B cell (primary cell): Measurements from ENCODE around the gene LAMTOR5. TPM values are rescaled to one million over a fixed set of nuclear protein-coding genes. Genes with fewer than 3 reads are reported as not detected.

Experiments used
- ATAC-seq: fragments of 200-7000 bp; cut with Tn5 transposase; one replicate; pipeline ENCODE4 v1.10.0; 2021; ENCODE audit warnings: low read depth, mild to moderate bottlenecking, moderate number of reproducible peaks, moderate library complexity
- CTCF ChIA-PET: fragments of 350-600 bp; sonication (Branson Sonifier 250); formaldehyde crosslinking; loops from one replicate; lab custom pipeline; 2021; ENCODE audit warnings: antibody characterized with exemption, inconsistent platforms; lab: Charles Lee
- POLR2A ChIA-PET: fragments of 350-600 bp; sonication (Branson Sonifier 250); formaldehyde crosslinking; loops from one replicate; lab custom pipeline; 2021; ENCODE audit warnings: antibody characterized with exemption; lab: Charles Lee
- DNase-seq: peaks from one replicate; pipeline ENCODE4 v3.0.0; 2013
- H2AFZ ChIP-seq: 2 replicates; pipeline ENCODE4 v1.6.1; 2012; ENCODE audit warnings: mild to moderate bottlenecking, low read depth, low read length; ENCODE audit not compliant: insufficient read depth, poor library complexity, severe bottlenecking
- H3K27ac ChIP-seq, 2 donors: 1 replicate in 1 of 2; 2 replicates in 1 of 2; pipeline ENCODE4 v1.5.1; 2012 to 2013; ENCODE audit warnings: low read length in 2 of 2, mild to moderate bottlenecking in 2 of 2, moderate library complexity in 1 of 2
- H3K27me3 ChIP-seq, 4 experiments: fragments of 200-600 bp in 1 of 4; sonication (generic) in 1 of 4; replicated peaks in 1 of 4; 1 replicate in 2 of 4; 2 replicates in 2 of 4; pipeline versions ENCODE4 v1.6.1 to v1.7.0; 2013 to 2016; ENCODE audit warnings: low read length in 3 of 4, mild to moderate bottlenecking in 2 of 4, mixed read lengths in 1 of 4, moderate library complexity in 1 of 4; ENCODE audit not compliant: insufficient read depth in 4 of 4, control insufficient read depth in 3 of 4; ENCODE audit errors: control extremely low read depth in 1 of 4
- H3K36me3 ChIP-seq, 2 experiments: replicated peaks in 1 of 2; 1 replicate in 1 of 2; 2 replicates in 1 of 2; pipeline versions ENCODE4 v1.6.1 to v1.7.1; 2013; ENCODE audit warnings: low read length in 1 of 2; ENCODE audit not compliant: insufficient read depth in 2 of 2, control insufficient read depth in 1 of 2; ENCODE audit errors: control extremely low read depth in 1 of 2, extremely low read depth in 1 of 2
- H3K4me1 ChIP-seq, 2 donors: fragments of 200-600 bp in 1 of 2; sonication (generic) in 1 of 2; 1 replicate in 1 of 2; 2 replicates in 1 of 2; pipeline versions ENCODE4 v1.5.1 to v1.6.1; 2013 to 2017; ENCODE audit warnings: low read length in 2 of 2; ENCODE audit not compliant: control insufficient read depth in 2 of 2, insufficient read depth in 2 of 2
- H3K4me2 ChIP-seq: replicated peaks from 2 replicates; pipeline ENCODE3; 2012; ENCODE audit warnings: mild to moderate bottlenecking, low read depth, low read length; ENCODE audit not compliant: poor library complexity, severe bottlenecking
- H3K4me3 ChIP-seq, 5 experiments: fragments of 200-600 bp in 1 of 5; sonication (generic) in 1 of 5; 1 replicate in 3 of 5; 2 replicates in 2 of 5; pipeline versions ENCODE4 v1.5.1 to v1.7.0; 2011 to 2016; ENCODE audit warnings: low read length in 4 of 5, mild to moderate bottlenecking in 4 of 5, low read depth in 2 of 5, control low read depth in 1 of 5, moderate library complexity in 1 of 5; ENCODE audit not compliant: insufficient read depth in 1 of 5; ENCODE audit errors: control extremely low read depth in 1 of 5, extremely low read depth in 1 of 5
- H3K79me2 ChIP-seq: fragments of 200-600 bp; sonication (generic); one replicate; pipeline ENCODE4 v1.6.0; 2016; ENCODE audit warnings: low read length; ENCODE audit not compliant: control insufficient read depth, insufficient read depth
- H3K9ac ChIP-seq: fragments of 200-600 bp; sonication (generic); 2 replicates; pipeline ENCODE4 v1.6.1; 2017; ENCODE audit warnings: mild to moderate bottlenecking, low read length, moderate library complexity
- H3K9me3 ChIP-seq, 3 donors: one replicate each; pipeline versions ENCODE4 v1.6.1 to v1.7.1; 2013; ENCODE audit warnings: low read length in 2 of 3; ENCODE audit not compliant: control insufficient read depth in 2 of 3, insufficient read depth in 1 of 3; ENCODE audit errors: control extremely low read depth in 1 of 3
- H4K20me1 ChIP-seq: 2 replicates; pipeline ENCODE4 v1.6.0; 2012; ENCODE audit warnings: mild to moderate bottlenecking, low read length; ENCODE audit not compliant: insufficient read depth, control insufficient read depth, poor library complexity, severe bottlenecking
- H3K27ac Mint-ChIP-seq: one replicate; pipeline ENCODE4 v1.8.0; 2021; ENCODE audit warnings: mixed read lengths
- H3K27me3 Mint-ChIP-seq: one replicate; pipeline ENCODE4 v1.8.0; 2021; ENCODE audit warnings: mixed read lengths
- H3K4me1 Mint-ChIP-seq: one replicate; pipeline ENCODE4 v1.8.0; 2021; ENCODE audit warnings: mixed read lengths
- H3K4me3 Mint-ChIP-seq: one replicate; pipeline ENCODE4 v1.8.0; 2021; ENCODE audit warnings: mixed read lengths
- H3K9me3 Mint-ChIP-seq: one replicate; pipeline ENCODE4 v1.8.0; 2022; ENCODE audit warnings: mixed read lengths; ENCODE audit not compliant: insufficient read depth
- CTCF ChIP-seq: fragments of 200-600 bp; IDR thresholded peaks from one replicate; pipeline ENCODE4 v1.8.0; 2022; ENCODE audit warnings: antibody characterized with exemption, mild to moderate bottlenecking
- EZH2 ChIP-seq: IDR thresholded peaks from 2 replicates; pipeline ENCODE4 v1.6.1; 2012; ENCODE audit warnings: borderline replicate concordance, low read depth, mild to moderate bottlenecking, moderate library complexity, low read length; ENCODE audit not compliant: insufficient read depth, poor library complexity, severe bottlenecking
- WGBS: methylation state at CpG from one replicate; pipeline ENCODE4 v1.1.5; 2013; ENCODE audit warnings: missing lambda C conversion rate; ENCODE audit not compliant: insufficient coverage; 5-methylcytosine and 5-hydroxymethylcytosine counted together
- intact Hi-C: fragments of 100-400 bp; cut with micrococcal nuclease; formaldehyde crosslinking; loops from one replicate; pipeline ENCODE4 v1.10.0; 2022
- polyA plus RNA-seq: library from polyadenylated mRNA; depleted of rRNA; stranded (reverse); fragments of >200 nt; gene quantifications from 2 replicates; pipeline ENCODE4 v1.2.3, GENCODE V29; 2012
- total RNA-seq, 2 donors: library from RNA; stranded (reverse); fragments of 120-200 nt in 1 of 2; gene quantifications; 1 replicate in 1 of 2; 2 replicates in 1 of 2; pipeline versions ENCODE4 v1.2.3 to v1.2.4, GENCODE V29; 2013 to 2022

The LAMTOR5 gene
- total and polyA plus RNA-seq, 2 donors (not counting 1 experiment from before 2014, with no cell fraction given): 145 to 253 TPM

DNA sequence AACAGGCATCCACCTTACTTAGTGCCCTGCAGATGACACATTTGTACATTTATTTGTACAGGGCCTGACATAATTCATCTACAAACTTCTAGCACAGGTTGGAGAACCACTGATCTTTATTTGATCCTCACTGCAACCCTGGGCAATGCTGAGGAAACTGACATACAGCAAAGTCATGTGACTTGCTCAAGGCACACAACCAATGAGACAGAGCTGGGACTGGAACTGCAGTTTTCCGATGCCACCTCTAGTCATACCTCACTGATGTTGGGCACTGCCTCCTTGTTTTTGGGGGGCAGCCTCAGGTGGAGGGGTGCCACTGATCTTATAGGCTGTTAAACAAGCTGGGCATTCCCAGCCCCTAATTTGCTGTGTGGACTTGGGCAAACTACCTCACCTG, 46.8 kb upstream of the LAMTOR5 start:
- no peak overlapping the region for H3K27ac Mint-ChIP-seq
- H3K4me3 Mint-ChIP-seq: no peak overlapping the region
- peaks cover 17% of the 10 kb centered on the region for H3K27me3 Mint-ChIP-seq
- no peaks in the 10 kb centered on the region for H3K79me2 ChIP-seq
- no peaks in the 10 kb centered on the region for H3K9me3 Mint-ChIP-seq
- 100% methylated on average over 1 of the region's 1 CpG for WGBS
- POLR2A ChIA-PET: no interaction called here
- intact Hi-C loops: no loop called here
- ATAC-seq (no peak), DNase-seq (no peak)
- H4K20me1 ChIP-seq: no peaks in the 10 kb centered on the region
- CTCF ChIA-PET: interaction anchor here (1.1 to 23.1 kb wide), 6 partner anchors 10 to 250 kb away, joined by 3 to 837 read pairs (median 8); partner anchors contain the start of genes KCNC4 and RBM15
- no peak overlapping the region for H3K9ac ChIP-seq
- H3K4me1 ChIP-seq: no peaks in the 10 kb centered on the region
- no peak overlapping the region for H3K4me2 ChIP-seq
- H3K36me3 ChIP-seq: no peaks in the 10 kb centered on the region
- no peaks in the 10 kb centered on the region for H3K4me1 Mint-ChIP-seq
- H3K4me3 ChIP-seq: no peak overlapping the region
- H3K9me3 ChIP-seq: no peaks in the 10 kb centered on the region
- no peak for TF ChIP-seq EZH2
- TF ChIP-seq CTCF: no peak
- no peak overlapping the region for H2AFZ ChIP-seq
- no peaks in the 10 kb centered on the region for H3K27me3 ChIP-seq
- H3K27ac ChIP-seq: no peak overlapping the region

DNA sequence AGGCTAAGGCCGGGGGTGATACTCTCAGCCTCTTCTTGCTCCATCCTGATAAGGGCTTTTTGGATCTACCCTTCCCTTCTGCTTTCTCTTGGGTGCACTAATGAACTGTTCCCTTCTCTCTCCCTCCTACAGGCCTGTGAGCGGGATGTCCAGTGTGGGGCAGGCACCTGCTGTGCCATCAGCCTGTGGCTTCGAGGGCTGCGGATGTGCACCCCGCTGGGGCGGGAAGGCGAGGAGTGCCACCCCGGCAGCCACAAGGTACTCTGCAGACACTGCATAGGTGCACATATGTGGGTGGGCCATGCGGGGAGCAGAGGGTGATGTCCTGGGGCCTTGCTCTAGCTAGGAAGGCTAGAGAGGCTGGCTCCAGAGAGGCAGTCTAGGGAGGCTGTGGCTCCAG, 46.3 kb upstream of the LAMTOR5 start:
- WGBS: 94% methylated on average over 8 of the region's 9 CpGs
- H4K20me1 ChIP-seq: no peaks in the 10 kb centered on the region
- ATAC-seq (no peak), DNase-seq (no peak)
- H3K4me3 ChIP-seq: no peak overlapping the region
- no peak overlapping the region for H3K9ac ChIP-seq
- no peaks in the 10 kb centered on the region for H3K9me3 ChIP-seq
- no peak overlapping the region for H2AFZ ChIP-seq
- H3K4me2 ChIP-seq: no peak overlapping the region
- POLR2A ChIA-PET: no interaction called here
- no peaks in the 10 kb centered on the region for H3K27me3 ChIP-seq
- H3K27ac Mint-ChIP-seq: no peak overlapping the region
- H3K36me3 ChIP-seq: no peaks in the 10 kb centered on the region
- no peaks in the 10 kb centered on the region for H3K4me1 Mint-ChIP-seq
- H3K27ac ChIP-seq: no peak overlapping the region
- CTCF ChIA-PET: interaction anchor here (1.1 to 23.1 kb wide), 6 partner anchors 10 to 250 kb away, joined by 3 to 837 read pairs (median 8); partner anchors contain the start of genes KCNC4 and RBM15
- TF ChIP-seq CTCF (no peak), EZH2 (no peak)
- no peaks in the 10 kb centered on the region for H3K4me1 ChIP-seq
- no peaks in the 10 kb centered on the region for H3K9me3 Mint-ChIP-seq
- H3K27me3 Mint-ChIP-seq: peaks cover 17% of the 10 kb centered on the region
- intact Hi-C loops: no loop called here
- H3K79me2 ChIP-seq: no peaks in the 10 kb centered on the region
- H3K4me3 Mint-ChIP-seq: no peak overlapping the region
